HepG2 (cell line): ENCODE measurements around the gene CAPN9. TPM values are rescaled to one million over a fixed set of nuclear protein-coding genes. Genes with fewer than 3 reads are reported as not detected.
A peak's percentile ranks its signal among the peaks of the same experiment; 100 is the strongest.

Source experiments
- ESRRA ChIP-seq: sonication (generic); formaldehyde crosslinking; IDR thresholded peaks from 2 replicates; pipeline ENCODE4 v1.5.1; 2020; ENCODE audit warnings: mild to moderate bottlenecking, low read depth, missing genetic modification reagents
- ETV6 ChIP-seq: sonication (generic); formaldehyde crosslinking; conservative IDR thresholded peaks from 2 replicates; pipeline ENCODE4 v1.4.0; 2020; ENCODE audit warnings: missing genetic modification reagents
- GZF1 ChIP-seq: sonication (generic); formaldehyde crosslinking; IDR thresholded peaks from 2 replicates; pipeline ENCODE4 v1.5.1; 2020; ENCODE audit warnings: mild to moderate bottlenecking, missing genetic modification reagents
- HES4 ChIP-seq: sonication (generic); formaldehyde crosslinking; IDR thresholded peaks from 2 replicates; pipeline ENCODE4 v1.9.0; 2021; ENCODE audit warnings: mild to moderate bottlenecking, missing genetic modification reagents, borderline replicate concordance
- RFX3 ChIP-seq: IDR thresholded peaks from 2 replicates; pipeline ENCODE4 v1.6.1; 2016; ENCODE audit warnings: missing biosample characterization, missing genetic modification reagents
- SIN3A ChIP-seq: IDR thresholded peaks from 2 replicates; pipeline ENCODE4 v1.6.1; 2011; ENCODE audit warnings: low read depth, mild to moderate bottlenecking, control low read depth, low read length, borderline replicate concordance
- SKI ChIP-seq: fragments of 450-650 bp; IDR thresholded peaks from one replicate; pipeline ENCODE4 v1.6.1; 2018; ENCODE audit warnings: mild to moderate bottlenecking; ENCODE audit not compliant: partially characterized antibody
- SOX13 ChIP-seq, 3 experiments: fragments of 450-650 bp in 1 of 3; sonication (generic) in 1 of 3; formaldehyde crosslinking in 1 of 3; IDR thresholded peaks in 2 of 3; conservative IDR thresholded peaks in 1 of 3; 2 replicates each; pipeline versions ENCODE4 v1.5.0 to v1.6.1; 2016 to 2020; ENCODE audit warnings: antibody characterized with exemption in 1 of 3, mild to moderate bottlenecking in 1 of 3, missing compliant biosample characterization in 1 of 3, missing genetic modification reagents in 1 of 3, moderate library complexity in 1 of 3
- TARDBP ChIP-seq: sonication (generic); formaldehyde crosslinking; IDR thresholded peaks from 2 replicates; pipeline ENCODE4 v1.8.0; 2022; ENCODE audit warnings: mild to moderate bottlenecking, missing genetic modification reagents
- ZBTB46 ChIP-seq: sonication (generic); formaldehyde crosslinking; IDR thresholded peaks from 2 replicates; pipeline ENCODE4 v1.4.0; 2020; ENCODE audit warnings: mild to moderate bottlenecking, missing genetic modification reagents, borderline replicate concordance
- ZNF20 ChIP-seq: sonication (generic); formaldehyde crosslinking; IDR thresholded peaks from 2 replicates; pipeline ENCODE4 v1.4.0; 2020; ENCODE audit warnings: mild to moderate bottlenecking, moderate library complexity, missing genetic modification reagents
- ZNF274 ChIP-seq: sonication (generic); formaldehyde crosslinking; IDR thresholded peaks from 2 replicates; pipeline ENCODE4 v1.5.1; 2020; ENCODE audit warnings: mild to moderate bottlenecking, missing genetic modification reagents
- ZNF296 ChIP-seq: sonication (generic); formaldehyde crosslinking; conservative IDR thresholded peaks from 2 replicates; pipeline ENCODE4 v1.5.0; 2020; ENCODE audit warnings: mild to moderate bottlenecking, missing genetic modification reagents
- ZNF550 ChIP-seq: sonication (generic); formaldehyde crosslinking; IDR thresholded peaks from 2 replicates; pipeline ENCODE4 v1.4.0; 2020; ENCODE audit warnings: mild to moderate bottlenecking, missing genetic modification reagents, borderline replicate concordance
- ZNF713 ChIP-seq: sonication (generic); formaldehyde crosslinking; IDR thresholded peaks from 2 replicates; pipeline ENCODE4 v1.4.0; 2020; ENCODE audit warnings: mild to moderate bottlenecking, missing genetic modification reagents
- ZNF879 ChIP-seq: sonication (generic); formaldehyde crosslinking; IDR thresholded peaks from 2 replicates; pipeline ENCODE4 v1.8.1; 2023; ENCODE audit warnings: missing genetic modification reagents
- polyA plus RNA-seq, 8 experiments: library from polyadenylated mRNA; depleted of rRNA in 3 of 8; stranded (reverse) in 7 of 8; unstranded in 1 of 8; fragments of >200 nt; fragmentation: Illumina TruSeq in 4 of 8; extraction: Trizol in 4 of 8; gene quantifications; 2 replicates each; pipeline versions ENCODE4 v1.2.1 to v1.2.3, GENCODE V29; 2011 to 2016; ENCODE audit warnings: low read depth in 4 of 8, missing spikeins in 1 of 8, mixed read lengths in 1 of 8; ENCODE audit not compliant: insufficient read depth in 1 of 8
- total RNA-seq, 5 experiments: library from RNA; depleted of rRNA; stranded (reverse); fragments of >200 nt; fragmentation: Illumina TruSeq; extraction: Trizol; gene quantifications; 2 replicates each; pipeline ENCODE4 v1.2.3, GENCODE V29; 2016; ENCODE audit warnings: low read depth in 1 of 5
- TF ChIP-seq, protein P1 (sequence below): sonication (generic); formaldehyde crosslinking; IDR thresholded peaks from 2 replicates; pipeline ENCODE4 v1.4.0; 2020; ENCODE audit warnings: missing genetic modification reagents
- TF ChIP-seq, protein P2 (sequence below): IDR thresholded peaks from 2 replicates; pipeline ENCODE4 v1.6.1; 2016; ENCODE audit warnings: missing biosample characterization, missing genetic modification reagents, low read depth
- TF ChIP-seq, protein P3 (sequence below): sonication (generic); formaldehyde crosslinking; IDR thresholded peaks from 2 replicates; pipeline ENCODE4 v1.8.1; 2023; ENCODE audit warnings: missing genetic modification reagents, mild to moderate bottlenecking, borderline replicate concordance
- TF ChIP-seq, protein P4 (sequence below): sonication (generic); formaldehyde crosslinking; IDR thresholded peaks from 2 replicates; pipeline ENCODE4 v1.4.0; 2020; ENCODE audit warnings: mild to moderate bottlenecking, missing genetic modification reagents

CAPN9 gene
- total and polyA plus RNA-seq, 2 of the 13 experiments (the other 11 are each of a cell fraction or from before 2014, with no cell fraction given) = 0.04 to 0.31 TPM

- TF ChIP-seq, protein P1, sequence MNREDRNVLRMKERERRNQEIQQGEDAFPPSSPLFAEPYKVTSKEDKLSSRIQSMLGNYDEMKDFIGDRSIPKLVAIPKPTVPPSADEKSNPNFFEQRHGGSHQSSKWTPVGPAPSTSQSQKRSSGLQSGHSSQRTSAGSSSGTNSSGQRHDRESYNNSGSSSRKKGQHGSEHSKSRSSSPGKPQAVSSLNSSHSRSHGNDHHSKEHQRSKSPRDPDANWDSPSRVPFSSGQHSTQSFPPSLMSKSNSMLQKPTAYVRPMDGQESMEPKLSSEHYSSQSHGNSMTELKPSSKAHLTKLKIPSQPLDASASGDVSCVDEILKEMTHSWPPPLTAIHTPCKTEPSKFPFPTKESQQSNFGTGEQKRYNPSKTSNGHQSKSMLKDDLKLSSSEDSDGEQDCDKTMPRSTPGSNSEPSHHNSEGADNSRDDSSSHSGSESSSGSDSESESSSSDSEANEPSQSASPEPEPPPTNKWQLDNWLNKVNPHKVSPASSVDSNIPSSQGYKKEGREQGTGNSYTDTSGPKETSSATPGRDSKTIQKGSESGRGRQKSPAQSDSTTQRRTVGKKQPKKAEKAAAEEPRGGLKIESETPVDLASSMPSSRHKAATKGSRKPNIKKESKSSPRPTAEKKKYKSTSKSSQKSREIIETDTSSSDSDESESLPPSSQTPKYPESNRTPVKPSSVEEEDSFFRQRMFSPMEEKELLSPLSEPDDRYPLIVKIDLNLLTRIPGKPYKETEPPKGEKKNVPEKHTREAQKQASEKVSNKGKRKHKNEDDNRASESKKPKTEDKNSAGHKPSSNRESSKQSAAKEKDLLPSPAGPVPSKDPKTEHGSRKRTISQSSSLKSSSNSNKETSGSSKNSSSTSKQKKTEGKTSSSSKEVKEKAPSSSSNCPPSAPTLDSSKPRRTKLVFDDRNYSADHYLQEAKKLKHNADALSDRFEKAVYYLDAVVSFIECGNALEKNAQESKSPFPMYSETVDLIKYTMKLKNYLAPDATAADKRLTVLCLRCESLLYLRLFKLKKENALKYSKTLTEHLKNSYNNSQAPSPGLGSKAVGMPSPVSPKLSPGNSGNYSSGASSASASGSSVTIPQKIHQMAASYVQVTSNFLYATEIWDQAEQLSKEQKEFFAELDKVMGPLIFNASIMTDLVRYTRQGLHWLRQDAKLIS (CRISPR knock-in tag) = no peak
- TF ChIP-seq SIN3A (no peak), ZNF296 (CRISPR knock-in tag) (no peak), RFX3 (CRISPR knock-in tag) (no peak), ZNF713 (CRISPR knock-in tag) (no peak), HES4 (CRISPR knock-in tag) (no peak), TARDBP (CRISPR knock-in tag) (peak; percentile 51; the same call in 1 of the 2 replicates), ESRRA (CRISPR knock-in tag) (no peak), GZF1 (CRISPR knock-in tag) (no peak), ZNF20 (CRISPR knock-in tag) (no peak), ETV6 (CRISPR knock-in tag) (no peak), SKI (no peak), ZNF274 (CRISPR knock-in tag) (no peak), ZBTB46 (CRISPR knock-in tag) (no peak), SOX13 (IDR thresholded peaks at IDR 0.05) (no peak), SOX13 (CRISPR knock-in tag; conservative IDR thresholded peaks at IDR 0.05 in 1 of 2, IDR thresholded peaks at IDR 0.05 in 1 of 2) (peak in 1 of 2 experiments; percentile 82; a peak in 2 of 4 replicates), ZNF879 (CRISPR knock-in tag) (no peak), ZNF550 (CRISPR knock-in tag) (no peak)
- TF ChIP-seq, protein P2, sequence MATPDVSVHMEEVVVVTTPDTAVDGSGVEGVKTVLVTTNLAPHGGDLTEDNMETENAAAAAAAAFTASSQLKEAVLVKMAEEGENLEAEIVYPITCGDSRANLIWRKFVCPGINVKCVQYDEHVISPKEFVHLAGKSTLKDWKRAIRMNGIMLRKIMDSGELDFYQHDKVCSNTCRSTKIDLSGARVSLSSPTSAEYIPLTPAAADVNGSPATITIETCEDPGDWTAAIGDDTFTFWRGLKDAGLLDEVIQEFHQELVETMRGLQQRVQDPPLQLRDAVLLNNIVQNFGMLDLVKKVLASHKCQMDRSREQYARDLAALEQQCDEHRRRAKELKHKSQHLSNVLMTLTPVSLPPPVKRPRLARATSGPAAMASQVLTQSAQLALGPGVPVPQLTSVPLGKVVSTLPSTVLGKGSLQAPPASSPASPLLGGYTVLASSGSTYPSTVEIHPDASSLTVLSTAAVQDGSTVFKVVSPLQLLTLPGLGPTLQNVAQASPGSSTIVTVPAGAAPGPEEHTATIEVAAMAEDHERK = no peak
- TF ChIP-seq, protein P3, sequence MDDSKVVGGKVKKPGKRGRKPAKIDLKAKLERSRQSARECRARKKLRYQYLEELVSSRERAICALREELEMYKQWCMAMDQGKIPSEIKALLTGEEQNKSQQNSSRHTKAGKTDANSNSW (CRISPR knock-in tag) = no peak
- TF ChIP-seq, protein P4, sequence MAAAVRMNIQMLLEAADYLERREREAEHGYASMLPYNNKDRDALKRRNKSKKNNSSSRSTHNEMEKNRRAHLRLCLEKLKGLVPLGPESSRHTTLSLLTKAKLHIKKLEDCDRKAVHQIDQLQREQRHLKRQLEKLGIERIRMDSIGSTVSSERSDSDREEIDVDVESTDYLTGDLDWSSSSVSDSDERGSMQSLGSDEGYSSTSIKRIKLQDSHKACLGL = no peak
Measured at GRCh38 chr1:230725256-230726012, 21.8 kb upstream of the CAPN9 start (continued).
